GM21737 (cell line): ENCODE results near the gene AGPAT1.
A peak's percentile ranks its signal among the peaks of the same experiment; 100 is the strongest.
"Not testable (repeated sequence)": the region's sequence is repeated elsewhere in the genome, so short reads cannot be mapped to it uniquely, and the experiment has no call there.

ENCODE experiments used
- ATAC-seq: cut with Tn5 transposase; IDR thresholded peaks from one replicate; pipeline ENCODE4 v1.9.1; 2021; ENCODE audit warnings: mild to moderate bottlenecking, moderate library complexity; ENCODE audit not compliant: unreplicated experiment

The AGPAT1 gene

DNA sequence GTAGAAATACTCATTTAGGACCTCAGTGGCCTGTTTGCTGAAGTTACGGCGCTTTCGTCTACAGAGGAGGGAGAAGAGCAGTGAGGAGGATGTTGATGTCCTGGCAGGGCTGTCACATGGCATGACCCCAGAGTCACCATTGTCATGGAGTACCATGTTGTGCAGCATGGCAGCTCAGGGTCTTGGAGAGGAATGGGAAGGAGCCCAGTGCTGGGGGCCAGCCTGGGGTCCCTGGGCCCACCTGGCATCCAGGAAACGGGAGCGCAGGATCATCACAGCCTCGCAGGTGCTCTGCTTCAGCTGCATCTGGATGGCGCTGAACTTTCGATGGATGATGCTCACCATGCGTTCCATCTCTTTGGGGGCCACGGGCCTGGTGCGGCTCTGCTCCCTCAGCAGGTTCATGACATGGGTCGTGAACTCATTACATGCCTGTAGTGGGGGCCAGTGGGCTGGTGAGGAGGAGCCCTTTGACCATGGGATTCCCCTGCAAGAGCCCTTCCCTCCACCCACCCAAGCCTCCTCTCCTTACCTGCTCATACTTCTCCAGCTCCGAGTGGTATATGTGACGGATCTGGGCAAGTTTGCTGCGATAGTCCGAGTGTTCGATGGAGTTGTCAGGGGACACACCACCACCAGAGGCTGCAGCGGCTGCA is 12.0 kb upstream of the AGPAT1 start:
- not testable (repeated sequence) for ATAC-seq

DNA sequence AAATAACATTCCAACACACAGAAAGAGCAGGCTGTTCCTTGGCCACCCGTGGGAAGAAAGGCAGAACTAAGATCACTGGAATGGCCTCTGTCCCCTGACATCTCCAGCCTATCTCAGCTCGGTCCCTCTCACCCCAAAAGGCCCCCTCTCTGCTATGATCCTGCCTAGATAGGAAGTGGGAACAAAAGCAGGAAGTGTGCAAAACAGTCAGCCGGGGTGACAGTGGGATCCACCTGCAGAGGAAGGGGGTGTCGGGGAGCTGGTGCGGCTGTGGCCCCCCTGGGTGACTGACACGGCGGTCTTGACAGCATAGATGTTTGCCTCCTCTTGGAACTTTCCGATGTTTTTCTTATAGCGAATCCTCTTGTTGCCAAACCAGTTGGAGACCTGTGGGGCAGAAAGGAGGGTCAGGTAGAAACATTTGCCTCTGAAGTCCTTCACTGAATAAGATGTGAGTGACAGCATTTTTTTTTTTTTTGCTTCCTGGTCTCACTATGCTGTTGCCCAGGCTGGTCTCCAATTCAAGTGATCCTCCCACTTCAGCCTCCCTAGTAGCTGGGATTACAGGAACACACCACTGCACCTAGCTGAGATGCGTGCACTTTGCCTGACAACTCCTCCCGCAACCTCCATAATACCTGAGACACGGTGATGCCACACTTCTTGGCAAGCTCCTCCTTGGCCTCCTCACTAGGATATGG is 11.3 kb upstream of the AGPAT1 start:
- ATAC-seq: no peak

DNA sequence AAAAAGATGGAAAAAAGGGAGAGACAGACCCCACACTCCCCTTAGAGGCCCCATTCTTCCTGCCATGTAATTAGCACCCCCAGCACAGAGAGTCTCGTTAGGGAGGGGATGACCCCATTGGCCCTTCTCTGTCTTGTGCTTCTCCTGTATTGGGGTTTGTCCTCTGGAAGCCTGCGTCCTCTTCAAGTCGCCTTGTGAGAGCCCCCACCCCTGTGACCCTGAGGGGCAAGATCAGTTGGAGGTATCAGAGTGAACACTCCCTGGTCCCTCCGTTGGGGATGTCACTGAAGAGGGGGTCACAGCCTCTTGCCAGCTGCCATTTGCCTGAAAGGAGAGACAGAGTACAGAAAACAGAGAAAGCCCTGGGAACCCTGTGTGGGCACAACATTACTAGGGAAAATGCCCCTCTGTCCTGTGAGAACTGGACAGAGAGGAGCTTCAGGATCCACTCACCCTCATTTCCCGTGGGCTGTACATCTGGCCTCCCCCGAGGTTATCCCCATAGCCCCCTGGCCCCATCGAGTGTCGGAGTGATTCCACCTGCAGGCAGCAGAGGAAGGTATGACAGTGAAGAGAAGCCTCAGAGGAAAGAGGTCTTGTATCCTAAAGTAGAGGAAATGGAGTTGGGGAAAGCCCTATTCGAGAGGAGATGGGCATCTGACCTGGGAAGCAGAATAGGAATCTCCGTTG is 10.4 kb upstream of the AGPAT1 start:
- ATAC-seq: not testable (repeated sequence)

DNA sequence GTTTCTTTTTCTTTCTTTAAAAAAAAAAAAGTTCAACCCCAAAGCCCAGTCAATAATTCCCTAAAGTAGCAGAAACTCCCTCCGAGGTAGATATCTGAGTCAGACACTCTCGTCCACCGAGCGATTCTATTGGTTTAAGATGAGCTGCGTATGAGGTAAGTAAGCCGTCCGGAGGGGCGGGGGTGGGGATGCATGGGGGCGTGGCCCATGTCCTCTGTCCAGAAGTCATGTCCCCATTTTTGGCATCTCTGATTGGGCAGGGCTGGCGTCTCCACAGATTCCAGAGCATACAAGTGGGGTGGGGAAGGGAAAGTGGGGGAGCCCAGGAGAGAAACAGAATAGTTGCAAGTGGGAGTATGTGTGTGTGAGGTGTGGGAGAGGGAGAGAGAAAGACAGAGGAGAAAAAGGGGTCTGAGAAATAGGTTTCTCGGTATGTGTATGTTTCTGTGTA is 9.8 kb upstream of the AGPAT1 start:
- not testable (repeated sequence) for ATAC-seq

- no peak for ATAC-seq
Measured at GRCh38 chr6:32184084-32184640, 8.3 kb upstream of the AGPAT1 start, which contains the start of gene AGER. AGER (minus strand) TSS chr6:32184253; CDS start chr6:32184222, 31 bp downstream.

GRCh38 chr6:32183483-32184083 is 7.7 kb upstream of the AGPAT1 start:
- no peak for ATAC-seq

GRCh38 chr6:32183030-32183429 is 7.1 kb upstream of the AGPAT1 start:
- ATAC-seq: no peak

DNA sequence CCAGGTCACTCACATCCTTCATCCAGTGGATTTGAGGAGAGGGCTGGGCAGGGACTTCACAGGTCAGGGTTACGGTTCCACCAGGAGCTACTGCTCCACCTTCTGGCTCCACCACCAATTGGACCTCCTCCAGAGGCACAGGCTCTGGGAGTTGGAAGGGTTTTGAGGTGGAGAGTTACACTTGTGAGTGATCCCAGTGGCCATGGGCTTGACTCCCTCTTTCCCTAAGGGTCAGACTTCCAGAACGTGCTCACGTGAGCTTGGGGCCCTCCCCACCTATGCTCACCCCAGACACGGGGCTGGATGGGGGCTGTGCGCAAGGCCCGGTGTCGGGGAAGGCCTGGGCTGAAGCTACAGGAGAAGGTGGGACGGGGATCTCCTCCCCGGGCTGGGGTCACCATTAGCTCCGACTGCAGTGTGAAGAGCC is 6.7 kb upstream of the AGPAT1 start:
- no peak for ATAC-seq

DNA sequence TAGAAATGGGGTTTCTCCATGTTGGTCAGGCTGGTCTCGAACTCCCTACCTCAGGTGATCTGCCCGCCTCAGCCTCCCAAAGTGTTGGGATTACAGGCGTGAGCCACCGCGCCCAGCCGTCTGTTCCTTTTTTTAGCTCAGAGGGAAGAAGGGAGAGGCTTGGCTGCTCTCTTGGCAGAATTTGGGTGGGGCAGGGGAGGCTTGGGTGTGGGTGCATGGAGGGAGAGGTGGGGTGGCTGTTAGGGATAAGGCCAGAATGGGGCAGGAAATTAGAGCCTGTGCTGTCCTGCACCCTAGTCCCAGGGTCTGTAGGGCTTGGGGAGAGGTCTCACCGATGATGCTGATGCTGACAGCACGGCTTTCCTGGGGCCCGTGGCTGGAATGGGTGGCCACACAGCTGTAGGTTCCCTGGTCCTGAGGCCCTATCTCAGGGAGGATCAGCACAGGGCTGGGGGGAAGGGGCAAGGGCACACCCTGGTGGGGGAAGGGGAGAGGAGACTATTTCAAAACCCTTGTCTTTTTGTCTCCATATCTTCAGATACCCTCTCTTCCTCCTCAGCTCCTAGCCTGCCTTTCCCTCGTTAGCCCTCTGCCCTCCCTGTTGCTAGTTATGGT is 6.1 kb upstream of the AGPAT1 start:
- ATAC-seq: no peak

DNA sequence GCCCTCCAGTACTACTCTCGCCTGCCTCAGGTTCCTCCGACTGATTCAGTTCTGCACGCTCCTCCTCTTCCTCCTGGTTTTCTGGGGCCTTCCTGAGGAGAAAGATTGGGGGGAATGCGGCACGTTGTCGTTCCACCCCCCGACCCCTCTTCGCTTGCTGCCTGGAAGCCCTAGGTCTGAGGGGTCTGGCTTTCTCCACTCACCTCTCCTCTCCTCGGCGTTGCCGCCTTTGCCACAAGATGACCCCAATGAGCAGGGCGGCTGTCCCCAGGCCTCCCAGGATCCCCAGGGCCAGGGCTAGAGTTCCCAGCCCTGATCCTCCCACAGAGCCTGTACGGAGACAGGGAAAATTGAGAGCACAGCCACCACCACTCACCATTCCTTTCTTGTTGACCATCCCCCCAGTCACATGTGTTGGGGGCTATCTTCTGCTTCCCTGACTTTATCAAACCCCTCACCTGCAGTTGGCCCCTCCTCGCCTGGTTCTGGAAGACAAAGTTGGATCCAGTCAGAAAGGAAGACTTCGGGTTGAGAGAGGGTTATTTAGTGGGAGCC is 5.3 kb upstream of the AGPAT1 start:
- no peak for ATAC-seq

DNA sequence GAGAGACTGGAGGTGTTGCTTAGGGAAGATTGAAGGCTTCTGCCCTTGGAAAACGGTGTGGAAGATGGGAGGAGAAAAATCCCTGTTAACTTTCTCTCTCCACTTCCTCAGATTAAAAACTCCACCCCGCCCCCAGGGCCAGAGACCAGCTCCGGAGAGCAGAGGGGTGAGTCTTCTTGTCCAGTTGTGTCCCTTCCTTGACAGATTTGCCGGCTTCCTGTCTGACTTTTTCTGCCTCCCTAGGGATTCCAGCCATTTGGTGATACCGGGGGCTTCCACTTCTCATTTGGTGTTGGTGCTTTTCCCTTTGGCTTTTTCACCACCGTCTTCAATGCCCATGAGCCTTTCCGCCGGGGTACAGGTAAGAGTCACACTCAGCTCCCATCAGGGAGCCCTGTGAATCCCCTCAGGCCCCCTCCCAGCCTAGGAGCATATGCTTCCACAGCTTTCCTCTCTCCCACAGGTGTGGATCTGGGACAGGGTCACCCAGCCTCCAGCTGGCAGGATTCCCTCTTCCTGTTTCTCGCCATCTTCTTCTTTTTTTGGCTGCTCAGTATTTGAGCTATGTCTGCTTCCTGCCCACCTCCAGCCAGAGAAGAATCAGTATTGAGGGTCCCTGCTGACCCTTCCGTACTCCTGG is 4.0 kb upstream of the AGPAT1 start:
- ATAC-seq: no peak

DNA sequence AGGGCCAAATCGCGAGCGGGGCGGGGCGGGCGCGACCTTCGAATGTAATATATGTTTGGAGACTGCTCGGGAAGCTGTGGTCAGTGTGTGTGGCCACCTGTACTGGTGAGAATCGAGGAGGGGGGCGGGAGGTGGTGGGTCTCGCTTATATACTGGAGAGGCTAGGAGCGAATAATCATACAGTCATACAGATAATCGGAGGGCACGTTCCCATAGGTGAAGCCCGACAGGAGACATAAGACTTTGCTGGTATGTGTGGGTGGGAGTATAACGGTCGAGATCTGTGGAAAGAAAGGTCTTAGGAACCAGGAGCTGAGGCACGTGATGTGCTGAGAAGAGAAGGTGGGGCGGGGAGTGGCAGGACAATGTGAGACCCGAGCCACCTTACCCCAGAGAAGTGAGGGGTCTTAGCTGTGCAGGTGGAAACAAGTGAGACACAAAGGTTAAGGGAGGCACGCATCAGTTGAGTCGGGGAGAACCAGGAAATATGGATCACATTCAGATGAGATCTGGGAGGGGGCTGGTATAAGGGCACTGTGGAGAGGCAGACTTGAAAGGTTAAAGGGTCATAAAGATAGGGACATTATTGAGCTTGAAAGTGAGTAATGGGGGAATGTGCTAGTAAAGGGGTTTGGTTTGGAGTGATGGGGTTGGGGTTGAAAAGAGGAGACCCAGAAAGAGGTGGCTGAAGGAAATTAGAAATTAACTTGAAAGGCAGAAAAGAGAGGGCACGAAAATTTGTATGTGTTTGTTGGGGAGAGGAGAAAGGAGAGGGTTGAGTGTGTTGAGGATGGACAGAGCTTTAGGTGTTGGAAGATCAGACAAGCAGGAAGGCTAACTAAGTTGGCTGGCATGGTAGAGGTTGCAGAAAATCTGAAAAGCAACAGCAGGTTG is 2.9 kb upstream of the AGPAT1 start:
- no peak for ATAC-seq

- peak; percentile 74 for ATAC-seq
Measured at GRCh38 chr6:32177788-32178546, 2.1 kb upstream of the AGPAT1 start, which contains the start of gene RNF5. RNF5 (plus strand) TSS chr6:32178405; CDS start chr6:32178512, 107 bp downstream.

- ATAC-seq: peak; percentile 1
Measured at GRCh38 chr6:32177183-32177787, 1.4 kb upstream of the AGPAT1 start.

- ATAC-seq: no peak
Measured at GRCh38 chr6:32176476-32177182, 745 bp upstream of the AGPAT1 start.

GRCh38 chr6:32175322-32175710 is 568 bp downstream of the AGPAT1 start:
- no peak for ATAC-seq

- ATAC-seq: no peak
Measured at GRCh38 chr6:32174416-32174815, 1.5 kb downstream of the AGPAT1 start.
